Osteocyte (in vitro differentiated cells): Measurements from ENCODE around the gene ATXN2. TPM values are rescaled to one million over a fixed set of nuclear protein-coding genes. Genes with fewer than 3 reads are reported as not detected.
A peak's percentile ranks its signal among the peaks of the same experiment; 100 is the strongest.

Experiments
- DNase-seq: peaks from one replicate; pipeline ENCODE4 v3.0.0; 2021; ENCODE audit warnings: mixed read lengths; ENCODE audit not compliant: unreplicated experiment; ENCODE audit errors: extremely low spot score
- H3K27ac Mint-ChIP-seq: one replicate; pipeline ENCODE4 v1.8.0; 2021; ENCODE audit warnings: mild to moderate bottlenecking, mixed read lengths; ENCODE audit not compliant: unreplicated experiment
- H3K27me3 Mint-ChIP-seq: one replicate; pipeline ENCODE4 v1.8.0; 2021; ENCODE audit warnings: mixed read lengths; ENCODE audit not compliant: unreplicated experiment
- H3K36me3 Mint-ChIP-seq: one replicate; pipeline ENCODE4 v1.8.0; 2021; ENCODE audit warnings: mixed read lengths; ENCODE audit not compliant: unreplicated experiment
- H3K4me1 Mint-ChIP-seq: one replicate; pipeline ENCODE4 v1.8.0; 2021; ENCODE audit warnings: mixed read lengths; ENCODE audit not compliant: unreplicated experiment
- H3K4me3 Mint-ChIP-seq: one replicate; pipeline ENCODE4 v1.8.0; 2021; ENCODE audit warnings: mild to moderate bottlenecking, moderate library complexity, mixed read lengths; ENCODE audit not compliant: unreplicated experiment
- H3K9me3 Mint-ChIP-seq: one replicate; pipeline ENCODE4 v1.8.0; 2021; ENCODE audit warnings: mixed read lengths; ENCODE audit not compliant: unreplicated experiment
- CTCF ChIP-seq: fragments of 200-600 bp; sonication (generic); IDR thresholded peaks from 2 replicates; pipeline ENCODE4 v1.5.0; 2021; ENCODE audit warnings: antibody characterized with exemption, mild to moderate bottlenecking, moderate library complexity
- total RNA-seq: library from RNA; stranded (reverse); gene quantifications from 2 replicates; pipeline ENCODE4 v1.2.1, GENCODE V29; 2021

Gene ATXN2
- total RNA-seq, 1 donor from 2014 or later = 78.9 TPM

GRCh38 chr12:111443086-111443485 lies 156.0 kb downstream of the ATXN2 start:
- TF ChIP-seq CTCF = no peak
- DNase-seq = no peak
- Mint-ChIP-seq H3K4me3 (no peak overlapping the region), H3K4me1 (peaks cover 39% of the 10 kb centered on the region), H3K36me3 (peaks cover 20% of the 10 kb centered on the region), H3K27me3 (no peaks in the 10 kb centered on the region), H3K9me3 (no peaks in the 10 kb centered on the region), H3K27ac (peak overlapping the region; percentile 65)

- Mint-ChIP-seq H3K4me1 (peaks cover 43% of the 10 kb centered on the region), H3K9me3 (no peaks in the 10 kb centered on the region), H3K36me3 (peaks cover 15% of the 10 kb centered on the region), H3K27ac (peak overlapping the region; percentile 65), H3K27me3 (no peaks in the 10 kb centered on the region), H3K4me3 (no peak overlapping the region)
- no peak for DNase-seq
- TF ChIP-seq CTCF = no peak
These were observed 156.6 kb downstream of the ATXN2 start for GRCh38 chr12:111442301-111443045.

- TF ChIP-seq CTCF = no peak
- DNase-seq = no peak
- Mint-ChIP-seq H3K4me1 (peaks cover 46% of the 10 kb centered on the region), H3K36me3 (peaks cover 12% of the 10 kb centered on the region), H3K27ac (peak overlapping the region; percentile 57), H3K4me3 (no peak overlapping the region), H3K9me3 (no peaks in the 10 kb centered on the region), H3K27me3 (no peaks in the 10 kb centered on the region)
These were observed 157.8 kb downstream of the ATXN2 start for GRCh38 chr12:111441107-111441928.

DNA sequence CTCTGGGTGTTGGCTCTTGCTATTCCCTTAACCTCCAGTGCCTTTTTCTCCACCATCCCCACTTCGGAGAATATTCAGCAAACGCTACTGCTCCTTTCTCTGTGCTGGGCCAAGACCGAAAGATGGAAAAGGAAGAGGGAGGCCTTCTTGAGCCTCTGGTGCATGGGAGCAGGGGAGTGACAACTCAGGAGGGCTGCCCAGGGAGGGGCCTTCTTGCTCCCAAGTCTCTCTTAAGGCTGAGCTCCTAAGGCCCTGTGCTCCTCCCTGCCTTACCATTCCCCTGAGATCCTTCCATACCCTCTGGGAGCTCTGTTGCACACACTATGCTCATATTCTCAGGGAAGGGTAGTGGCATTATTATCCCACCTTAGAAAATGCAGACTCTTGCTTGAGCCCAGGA lies 158.5 kb downstream of the ATXN2 start:
- H3K4me3 Mint-ChIP-seq = no peak overlapping the region
- no peaks in the 10 kb centered on the region for H3K9me3 Mint-ChIP-seq
- H3K27me3 Mint-ChIP-seq = no peaks in the 10 kb centered on the region
- TF ChIP-seq CTCF = no peak
- no peak for DNase-seq
- peaks cover 12% of the 10 kb centered on the region for H3K36me3 Mint-ChIP-seq
- H3K27ac Mint-ChIP-seq = peak overlapping the region; percentile 52
- H3K4me1 Mint-ChIP-seq = peaks cover 46% of the 10 kb centered on the region

DNA sequence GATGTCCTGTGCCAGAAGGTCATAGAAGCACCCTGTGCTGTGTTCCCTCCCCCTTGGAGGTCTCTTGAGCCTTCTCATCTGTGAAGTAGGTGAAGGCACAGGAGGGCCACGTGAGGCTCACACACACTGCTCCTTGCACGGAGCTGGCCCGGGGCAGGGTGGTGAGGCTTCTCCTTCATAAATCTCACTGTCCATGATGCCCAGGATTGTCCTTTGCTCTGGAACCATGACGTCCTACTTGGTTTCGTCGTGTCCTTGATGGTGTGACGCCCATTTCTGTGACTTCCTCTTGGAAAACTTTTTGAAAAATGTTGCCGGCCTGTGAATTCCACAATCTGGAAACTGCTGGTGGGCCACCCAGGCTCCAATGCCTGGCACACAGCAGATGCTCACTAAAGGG lies 159.0 kb downstream of the ATXN2 start:
- Mint-ChIP-seq H3K9me3 (no peaks in the 10 kb centered on the region), H3K36me3 (peaks cover 12% of the 10 kb centered on the region), H3K27me3 (no peaks in the 10 kb centered on the region), H3K4me3 (no peak overlapping the region), H3K27ac (peak overlapping the region; percentile 52), H3K4me1 (peaks cover 49% of the 10 kb centered on the region)
- no peak for TF ChIP-seq CTCF
- no peak for DNase-seq
